Esophagus muscularis mucosa (tissue), 4 donors: ENCODE measurements around the gene FAP. TPM values are rescaled to one million over a fixed set of nuclear protein-coding genes. Genes with fewer than 3 reads are reported as not detected.
A peak's percentile ranks its signal among the peaks of the same experiment; 100 is the strongest.

Experiments
- DNase-seq: peaks from one replicate; pipeline ENCODE4 v3.0.0-alpha.2; 2017; ENCODE audit errors: extremely low spot score
- H3K27ac ChIP-seq, 4 donors: fragments of 200-600 bp; sonication (generic); replicated peaks in 1 of 4; 1 replicate in 3 of 4; 2 replicates in 1 of 4; pipeline ENCODE4 v1.5.1; 2016 to 2019; ENCODE audit warnings: mild to moderate bottlenecking in 1 of 4
- H3K27me3 ChIP-seq, 4 donors: fragments of 200-600 bp; sonication (generic); one replicate each; pipeline versions ENCODE4 v1.5.1 to v1.6.0; 2016 to 2019
- H3K36me3 ChIP-seq, 4 donors: fragments of 200-600 bp; sonication (generic); one replicate each; pipeline ENCODE4 v1.5.1; 2016 to 2019
- H3K4me1 ChIP-seq, 4 donors: fragments of 200-600 bp; sonication (generic); one replicate each; pipeline ENCODE4 v1.5.1; 2016 to 2019
- H3K4me3 ChIP-seq, 4 donors: fragments of 200-600 bp; sonication (generic); 1 replicate in 2 of 4; 2 replicates in 2 of 4; pipeline ENCODE4 v1.5.1; 2016 to 2019; ENCODE audit warnings: mild to moderate bottlenecking in 4 of 4, moderate library complexity in 1 of 4
- H3K9me3 ChIP-seq, 4 donors: fragments of 200-600 bp; sonication (generic); 1 replicate in 3 of 4; 2 replicates in 1 of 4; pipeline ENCODE4 v1.5.1; 2016 to 2019
- CTCF ChIP-seq, 3 experiments: fragments of 200-600 bp in 2 of 3; fragments of 450-650 bp in 1 of 3; sonication (generic) in 2 of 3; IDR thresholded peaks; one replicate each; pipeline ENCODE4 v1.5.1; 2017 to 2019; ENCODE audit warnings: antibody characterized with exemption in 3 of 3, mild to moderate bottlenecking in 2 of 3, moderate library complexity in 1 of 3
- EP300 ChIP-seq: sonication (generic); formaldehyde crosslinking; IDR thresholded peaks from one replicate; pipeline ENCODE4 v1.6.1; 2017; ENCODE audit warnings: antibody characterized with exemption
- POLR2A ChIP-seq: fragments of 450-650 bp; IDR thresholded peaks from one replicate; pipeline ENCODE4 v1.6.1; 2017; ENCODE audit warnings: antibody characterized with exemption, moderate library complexity, mild to moderate bottlenecking, low read depth
- POLR2AphosphoS5 ChIP-seq, 2 donors: sonication (generic); formaldehyde crosslinking; IDR thresholded peaks; one replicate each; pipeline ENCODE4 v1.6.1; 2017; ENCODE audit warnings: antibody characterized with exemption in 2 of 2
- WGBS: methylation state at CpG from one replicate; pipeline ENCODE4 v1.1.5; 2018; 5-methylcytosine and 5-hydroxymethylcytosine counted together
- intact Hi-C: fragments of 100-400 bp; cut with DNase I; formaldehyde crosslinking; loops from one replicate; pipeline ENCODE4 v1.15.1; 2023
- total RNA-seq, 4 donors: library from RNA; depleted of rRNA; stranded (reverse); fragments of >200 nt; gene quantifications; one replicate each; pipeline versions ENCODE4 v1.1.0 to v1.2.1, GENCODE V29; 2016

FAP gene
- total RNA-seq, 4 donors from 2014 or later = 8.0 to 16.7 (median 13.1) TPM

- Histone ChIP-seq H3K27ac (no peak overlapping the region), H3K4me3 (no peak overlapping the region), H3K9me3 (no peaks in the 10 kb centered on the region), H3K4me1 (peaks cover 3 to 20% (median 13%) of the 10 kb centered on the region in 4 donors), H3K27me3 (no peaks in the 10 kb centered on the region), H3K36me3 (no peaks in the 10 kb centered on the region)
- DNase-seq = no peak
- TF ChIP-seq POLR2A (no peak), CTCF (IDR thresholded peaks at IDR 0.05) (no peak), POLR2AphosphoS5 (IDR thresholded peaks at IDR 0.05) (no peak), EP300 (no peak)
- intact Hi-C loops = no loop called here
- 98% methylated on average over 24 of the region's 38 CpGs for WGBS
Measured at GRCh38 chr2:162234620-162235462, 8.4 kb downstream of the FAP start.

GRCh38 chr2:162233197-162233596 is 10.0 kb downstream of the FAP start:
- intact Hi-C loops = no loop called here
- TF ChIP-seq EP300 (no peak), POLR2AphosphoS5 (IDR thresholded peaks at IDR 0.05) (peak in 1 of 2 donors; percentile 6)
- Histone ChIP-seq H3K27ac (no peak overlapping the region), H3K4me1 (peaks cover 3 to 20% (median 13%) of the 10 kb centered on the region in 4 donors), H3K27me3 (no peaks in the 10 kb centered on the region), H3K4me3 (no peak overlapping the region), H3K36me3 (no peaks in the 10 kb centered on the region), H3K9me3 (no peaks in the 10 kb centered on the region)
- 47% methylated on average over 1 of the region's 1 CpG for WGBS
- DNase-seq = no peak

- H3K36me3 ChIP-seq = no peaks in the 10 kb centered on the region
- DNase-seq = no peak
- no peak overlapping the region for H3K27ac ChIP-seq
- no peak overlapping the region for H3K4me3 ChIP-seq
- H3K9me3 ChIP-seq = no peaks in the 10 kb centered on the region
- WGBS = 41% methylated on average over 2 of the region's 2 CpGs
- H3K4me1 ChIP-seq = peaks cover 3 to 20% (median 13%) of the 10 kb centered on the region in 4 donors
- H3K27me3 ChIP-seq = no peaks in the 10 kb centered on the region
- intact Hi-C loops = no loop called here
- TF ChIP-seq CTCF (IDR thresholded peaks at IDR 0.05) = no peak
- TF ChIP-seq POLR2A = no peak
- TF ChIP-seq POLR2AphosphoS5 (IDR thresholded peaks at IDR 0.05) = no peak
- TF ChIP-seq EP300 = no peak
Measured at GRCh38 chr2:162232671-162233070, 10.6 kb downstream of the FAP start.

- intact Hi-C loops = no loop called here
- Histone ChIP-seq H3K4me3 (no peak overlapping the region), H3K4me1 (peaks cover 3 to 20% (median 13%) of the 10 kb centered on the region in 4 donors), H3K27ac (no peak overlapping the region), H3K36me3 (no peaks in the 10 kb centered on the region), H3K27me3 (no peaks in the 10 kb centered on the region), H3K9me3 (no peaks in the 10 kb centered on the region)
- TF ChIP-seq POLR2AphosphoS5 (IDR thresholded peaks at IDR 0.05) (no peak), POLR2A (no peak)
- DNase-seq = no peak
- 41% methylated on average over 2 of the region's 2 CpGs for WGBS
Measured at GRCh38 chr2:162232027-162232426, 11.2 kb downstream of the FAP start.

- no peak overlapping the region for H3K27ac ChIP-seq
- H3K9me3 ChIP-seq = no peaks in the 10 kb centered on the region
- TF ChIP-seq EP300 = no peak
- no peak for TF ChIP-seq POLR2AphosphoS5 (IDR thresholded peaks at IDR 0.05)
- no peak for TF ChIP-seq POLR2A
- TF ChIP-seq CTCF (IDR thresholded peaks at IDR 0.05) = no peak
- 93% methylated on average over 1 of the region's 1 CpG for WGBS
- intact Hi-C loops = no loop called here
- peaks cover 3 to 20% (median 13%) of the 10 kb centered on the region in 4 donors for H3K4me1 ChIP-seq
- H3K36me3 ChIP-seq = no peaks in the 10 kb centered on the region
- H3K4me3 ChIP-seq = no peak overlapping the region
- DNase-seq = no peak
- H3K27me3 ChIP-seq = no peaks in the 10 kb centered on the region
Measured at GRCh38 chr2:162230761-162231160, 12.5 kb downstream of the FAP start.
